Activated gamma-delta T cell (primary cell): ENCODE data around the gene NFATC4.
"Not testable (repeated sequence)": the region's sequence is repeated elsewhere in the genome, so short reads cannot be mapped to it uniquely, and the experiment has no call there.

ENCODE experiments used
- DNase-seq: peaks from one replicate; lab custom pipeline; 2025; lab: John Stamatoyannopoulos, UW

The NFATC4 gene

GRCh38 chr14:24339284-24340151 lies 28.5 kb upstream of the NFATC4 start, which contains the start of gene RIPK3:
RIPK3 (minus strand) TSS chr14:24339991; CDS start chr14:24339826, 165 bp downstream.
- peak; percentile 21 for DNase-seq

- DNase-seq, result no peak
These were observed 27.4 kb upstream of the NFATC4 start for GRCh38 chr14:24340606-24341005.

GRCh38 chr14:24342889-24343288 lies 25.1 kb upstream of the NFATC4 start:
- DNase-seq, result no peak

GRCh38 chr14:24343795-24344660 lies 24.0 kb upstream of the NFATC4 start:
- DNase-seq, result no peak

GRCh38 chr14:24347134-24347533 lies 20.9 kb upstream of the NFATC4 start:
- DNase-seq, result no peak

GRCh38 chr14:24348186-24348585 lies 19.8 kb upstream of the NFATC4 start:
- no peak for DNase-seq

- DNase-seq, result no peak
These were observed 18.2 kb upstream of the NFATC4 start for GRCh38 chr14:24349742-24350141.

- no peak for DNase-seq
These were observed 16.5 kb upstream of the NFATC4 start for GRCh38 chr14:24351517-24351916.

- DNase-seq, result no peak
These were observed 14.2 kb upstream of the NFATC4 start for GRCh38 chr14:24353559-24354481.

- not testable (repeated sequence) for DNase-seq
These were observed 13.5 kb upstream of the NFATC4 start for GRCh38 chr14:24354482-24354825.

GRCh38 chr14:24355009-24355408 lies 13.0 kb upstream of the NFATC4 start:
- DNase-seq, result no peak

- no peak for DNase-seq
These were observed 11.8 kb upstream of the NFATC4 start for GRCh38 chr14:24356208-24356607.

- DNase-seq, result no peak
These were observed 7.7 kb upstream of the NFATC4 start for GRCh38 chr14:24360281-24360680.

- no peak for DNase-seq
These were observed 6.7 kb upstream of the NFATC4 start for GRCh38 chr14:24361326-24361725.

GRCh38 chr14:24362241-24362960 lies 5.6 kb upstream of the NFATC4 start:
- no peak for DNase-seq

GRCh38 chr14:24363401-24363800 lies 4.6 kb upstream of the NFATC4 start:
- DNase-seq, result no peak

GRCh38 chr14:24364841-24365240 lies 3.1 kb upstream of the NFATC4 start:
- no peak for DNase-seq

- no peak for DNase-seq
These were observed 2.2 kb upstream of the NFATC4 start for GRCh38 chr14:24365600-24366412.

GRCh38 chr14:24366413-24366720 lies 1.6 kb upstream of the NFATC4 start:
- no peak for DNase-seq

- no peak for DNase-seq
These were observed 1.1 kb upstream of the NFATC4 start for GRCh38 chr14:24366721-24367513.
